BE2C (cell line): ENCODE measurements around the gene CHRNA9.

Experiments
- DNase-seq: peaks from one replicate; pipeline ENCODE4 v3.0.0-alpha.2; 2020
- H3K27me3 ChIP-seq: fragments of 250-450 bp; sonication (Bioruptor Pico); 2 replicates; pipeline ENCODE4 v1.5.1; 2020; ENCODE audit warnings: mild to moderate bottlenecking
- H3K36me3 ChIP-seq: fragments of 250-450 bp; sonication (Bioruptor Pico); 2 replicates; pipeline ENCODE4 v1.5.1; 2020; ENCODE audit warnings: mild to moderate bottlenecking
- H3K4me1 ChIP-seq: fragments of 250-450 bp; sonication (Bioruptor Pico); 2 replicates; pipeline ENCODE4 v1.5.1; 2020
- H3K4me3 ChIP-seq: 2 replicates; pipeline ENCODE4 v1.5.1; 2011; ENCODE audit warnings: low read depth, low read length
- H3K9me3 ChIP-seq: fragments of 250-450 bp; sonication (Bioruptor Pico); 2 replicates; pipeline ENCODE4 v1.5.1; 2020
- CTCF ChIP-seq: IDR thresholded peaks from 2 replicates; pipeline ENCODE4 v1.5.1; 2012; ENCODE audit warnings: mild to moderate bottlenecking, low read depth, low read length

Gene CHRNA9

GRCh38 chr4:40355131-40355530, 20.0 kb downstream of the CHRNA9 start:
- Histone ChIP-seq H3K27me3 (no peaks in the 10 kb centered on the region), H3K4me1 (no peaks in the 10 kb centered on the region; the same call in 1 of the 2 replicates), H3K4me3 (no peak overlapping the region), H3K36me3 (no peaks in the 10 kb centered on the region), H3K9me3 (no peaks in the 10 kb centered on the region)
- TF ChIP-seq CTCF: no peak
- DNase-seq: no peak

- TF ChIP-seq CTCF: no peak
- Histone ChIP-seq H3K9me3 (no peaks in the 10 kb centered on the region; the same call in 1 of the 2 replicates), H3K27me3 (no peaks in the 10 kb centered on the region), H3K4me1 (no peaks in the 10 kb centered on the region), H3K36me3 (no peaks in the 10 kb centered on the region), H3K4me3 (no peak overlapping the region)
- DNase-seq: no peak
Observed at GRCh38 chr4:40357738-40358137, 22.6 kb downstream of the CHRNA9 start.

- no peaks in the 10 kb centered on the region for H3K27me3 ChIP-seq
- TF ChIP-seq CTCF: no peak
- H3K4me3 ChIP-seq: no peak overlapping the region
- DNase-seq: no peak
- no peaks in the 10 kb centered on the region for H3K4me1 ChIP-seq
- H3K9me3 ChIP-seq: no peaks in the 10 kb centered on the region; the same call in 1 of the 2 replicates
- no peaks in the 10 kb centered on the region for H3K36me3 ChIP-seq
Observed at GRCh38 chr4:40361338-40361737, 26.2 kb downstream of the CHRNA9 start.

GRCh38 chr4:40363382-40363920, 28.3 kb downstream of the CHRNA9 start:
- Histone ChIP-seq H3K9me3 (no peaks in the 10 kb centered on the region; the same call in 1 of the 2 replicates), H3K4me1 (no peaks in the 10 kb centered on the region), H3K36me3 (no peaks in the 10 kb centered on the region), H3K27me3 (no peaks in the 10 kb centered on the region), H3K4me3 (no peak overlapping the region)
- no peak for DNase-seq
- TF ChIP-seq CTCF: no peak

GRCh38 chr4:40363945-40364344, 28.8 kb downstream of the CHRNA9 start:
- Histone ChIP-seq H3K4me3 (no peak overlapping the region), H3K36me3 (no peaks in the 10 kb centered on the region), H3K9me3 (no peaks in the 10 kb centered on the region; the same call in 1 of the 2 replicates), H3K4me1 (no peaks in the 10 kb centered on the region), H3K27me3 (no peaks in the 10 kb centered on the region)
- DNase-seq: no peak
- no peak for TF ChIP-seq CTCF

- TF ChIP-seq CTCF: no peak
- Histone ChIP-seq H3K36me3 (no peaks in the 10 kb centered on the region), H3K4me3 (no peak overlapping the region), H3K9me3 (no peaks in the 10 kb centered on the region; the same call in 1 of the 2 replicates), H3K4me1 (peaks cover 3% of the 10 kb centered on the region; the same call in 1 of the 2 replicates), H3K27me3 (no peaks in the 10 kb centered on the region)
- no peak for DNase-seq
Observed at GRCh38 chr4:40365766-40366165, 30.6 kb downstream of the CHRNA9 start.
